PC-3 (cell line): ENCODE measurements around the gene POLD4. TPM values are rescaled to one million over a fixed set of nuclear protein-coding genes. Genes with fewer than 3 reads are reported as not detected.

Source experiments
- ATAC-seq: fragments of 200-7000 bp; cut with Tn5 transposase; 2 replicates; pipeline ENCODE4 v1.9.1; 2020; ENCODE audit warnings: mild to moderate bottlenecking, moderate library complexity
- BruUV-seq: library from RNA; stranded (reverse); fragments of 400-500 nt; replicated peaks from 2 replicates; lab custom pipeline; 2021; lab: Mats Ljungman, UMichigan
- CTCF ChIA-PET: fragments of 300-600 bp; sonication (Branson Sonifier 250); formaldehyde crosslinking; loops from one replicate; lab custom pipeline; 2022; ENCODE audit warnings: antibody characterized with exemption; lab: Charles Lee
- POLR2A ChIA-PET: fragments of 300-600 bp; sonication (Branson Sonifier 250); formaldehyde crosslinking; loops from one replicate; lab custom pipeline; 2022; ENCODE audit warnings: antibody characterized with exemption; ENCODE audit not compliant: unreplicated experiment; lab: Charles Lee
- DNase-seq: peaks from one replicate; pipeline ENCODE4 v3.0.0-alpha.2; 2015
- H2AFZ ChIP-seq: fragments of 300-600 bp; sonication (generic); 2 replicates; pipeline ENCODE4 v1.6.0; 2016; ENCODE audit warnings: antibody characterized with exemption, low read length
- H3F3A ChIP-seq: fragments of 300-600 bp; sonication (generic); one replicate; pipeline ENCODE4 v1.6.0; 2017; ENCODE audit warnings: antibody characterized with exemption, low read length, control low read depth, mild to moderate bottlenecking; ENCODE audit not compliant: unreplicated experiment
- H3K27ac ChIP-seq: fragments of 300-600 bp; sonication (generic); 2 replicates; pipeline ENCODE4 v1.5.1; 2016; ENCODE audit warnings: mild to moderate bottlenecking, low read length
- H3K27me3 ChIP-seq: fragments of 300-600 bp; sonication (generic); 2 replicates; pipeline ENCODE4 v1.6.1; 2016; ENCODE audit warnings: low read length, mixed read lengths
- H3K36me3 ChIP-seq: fragments of 300-600 bp; sonication (generic); 2 replicates; pipeline ENCODE4 v1.6.1; 2016; ENCODE audit warnings: low read depth, mixed run types, low read length, mixed read lengths
- H3K4me1 ChIP-seq: fragments of 300-600 bp; sonication (generic); 2 replicates; pipeline ENCODE4 v1.5.1; 2016; ENCODE audit warnings: low read length; ENCODE audit not compliant: insufficient read depth
- H3K4me2 ChIP-seq: fragments of 300-600 bp; sonication (generic); 2 replicates; pipeline ENCODE4 v1.6.0; 2016; ENCODE audit warnings: low read length
- H3K4me3 ChIP-seq: fragments of 300-600 bp; sonication (generic); 2 replicates; pipeline ENCODE4 v1.5.1; 2016; ENCODE audit warnings: mild to moderate bottlenecking, low read length, mixed read lengths
- H3K79me2 ChIP-seq: fragments of 300-600 bp; sonication (generic); 2 replicates; pipeline ENCODE4 v1.6.1; 2017; ENCODE audit warnings: low read length, mixed read lengths
- H3K9ac ChIP-seq: fragments of 300-600 bp; sonication (generic); 2 replicates; pipeline ENCODE4 v1.6.0; 2016; ENCODE audit warnings: mild to moderate bottlenecking, low read length
- H3K9me2 ChIP-seq: fragments of 300-600 bp; sonication (generic); replicated peaks from 2 replicates; pipeline ENCODE4 v1.6.1; 2016; ENCODE audit warnings: mixed run types, low read length, mixed read lengths
- H3K9me3 ChIP-seq: fragments of 300-600 bp; sonication (generic); 2 replicates; pipeline ENCODE4 v1.6.1; 2016; ENCODE audit warnings: low read length, mixed read lengths
- H4K20me1 ChIP-seq: fragments of 300-600 bp; sonication (generic); 2 replicates; pipeline ENCODE4 v1.6.1; 2016; ENCODE audit warnings: low read length, mixed read lengths
- CTCF ChIP-seq: fragments of 300-600 bp; sonication (generic); conservative IDR thresholded peaks from 2 replicates; pipeline ENCODE4 v1.5.1; 2017; ENCODE audit warnings: antibody characterized with exemption, low read depth, mild to moderate bottlenecking, low read length
- EZH2 ChIP-seq: fragments of 300-600 bp; sonication (generic); IDR thresholded peaks from one replicate; pipeline ENCODE4 v1.6.1; 2017; ENCODE audit warnings: antibody characterized with exemption, mild to moderate bottlenecking, low read length; ENCODE audit not compliant: unreplicated experiment
- EZH2phosphoT487 ChIP-seq: fragments of 300-600 bp; sonication (generic); IDR thresholded peaks from 2 replicates; pipeline ENCODE4 v1.6.1; 2018; ENCODE audit warnings: mild to moderate bottlenecking, antibody characterized with exemption, low read length, borderline replicate concordance
- intact Hi-C: fragments of 100-400 bp; cut with micrococcal nuclease; formaldehyde crosslinking; loops from 2 replicates; pipeline ENCODE4 v1.9.0; 2023
- total RNA-seq: library from RNA; depleted of rRNA; stranded (reverse); fragments of >200 nt; gene quantifications from 2 replicates; pipeline ENCODE4 v1.2.3, GENCODE V29; 2014

The POLD4 gene
- total RNA-seq, 1 experiment from 2014 or later = 81.5 TPM

- intact Hi-C loops = no loop called here
- Histone ChIP-seq H3F3A (peaks cover 8% of the 10 kb centered on the region), H4K20me1 (no peaks in the 10 kb centered on the region), H3K79me2 (peaks cover 13% of the 10 kb centered on the region), H3K9me3 (no peaks in the 10 kb centered on the region), H3K4me2 (no peak overlapping the region), H3K27ac (no peak overlapping the region), H3K9ac (no peak overlapping the region), H3K27me3 (no peaks in the 10 kb centered on the region), H3K4me3 (no peak overlapping the region), H2AFZ (no peak overlapping the region), H3K9me2 (no peaks in the 10 kb centered on the region), H3K4me1 (peaks cover 52% of the 10 kb centered on the region), H3K36me3 (no peaks in the 10 kb centered on the region)
- ChIA-PET CTCF (no interaction called here), POLR2A (interaction anchor here (0.5 kb wide), 1 partner anchor 54 kb away, joined by 8 read pairs; the partner anchor contains the start of gene PPP1CA)
- DNase-seq (no peak), ATAC-seq (no peak)
- BruUV-seq = no TSS peak
- TF ChIP-seq EZH2phosphoT487 (no peak), CTCF (no peak), EZH2 (no peak)
Observed at GRCh38 chr11:67347964-67348749, 5.2 kb downstream of the POLD4 start.

GRCh38 chr11:67345920-67346819 is 7.2 kb downstream of the POLD4 start:
- no TSS peak for BruUV-seq
- no peaks in the 10 kb centered on the region for H3K9me3 ChIP-seq
- H3K9me2 ChIP-seq = no peaks in the 10 kb centered on the region
- H3F3A ChIP-seq = peaks cover 8% of the 10 kb centered on the region
- H4K20me1 ChIP-seq = no peaks in the 10 kb centered on the region
- peak overlapping the region; percentile 56 for H2AFZ ChIP-seq
- peak overlapping the region; percentile 80 for H3K9ac ChIP-seq
- peak overlapping the region; percentile 95 for H3K27ac ChIP-seq
- no peaks in the 10 kb centered on the region for H3K36me3 ChIP-seq
- H3K4me1 ChIP-seq = peaks cover 38% of the 10 kb centered on the region
- no peaks in the 10 kb centered on the region for H3K79me2 ChIP-seq
- no peaks in the 10 kb centered on the region for H3K27me3 ChIP-seq
- ChIA-PET POLR2A (interaction anchor here (0.6 to 2.1 kb wide), 8 partner anchors 10 to 208 kb away, joined by 3 to 8 read pairs (median 4); partner anchors contain the start of gene RAD9A), CTCF (interaction anchor here (0.6 to 3.0 kb wide), 15 partner anchors 8 to 376 kb away, joined by 3 to 55 read pairs (median 5); partner anchors contain the start of genes PPP1CA and RAD9A)
- peak overlapping the region; percentile 26; the same call in 1 of the 2 replicates for H3K4me3 ChIP-seq
- TF ChIP-seq CTCF (peak; percentile 99), EZH2phosphoT487 (no peak)
- DNase-seq (peak; percentile 99), ATAC-seq (peak; percentile 92)
- peak overlapping the region; percentile 71 for H3K4me2 ChIP-seq
- intact Hi-C loops = loop anchor here (1.0 to 2.0 kb wide), 5 partner anchors 8 to 162 kb away; partner anchors contain the start of genes CDK2AP2 and GRK2
